Mesenchymal stem cell (in vitro differentiated cells and primary cell): ENCODE measurements around the gene OR4D2.
"Not testable (repeated sequence)": the region's sequence is repeated elsewhere in the genome, so short reads cannot be mapped to it uniquely, and the experiment has no call there.

Source experiments
- DNase-seq: peaks from one replicate; pipeline ENCODE4 v3.0.0-alpha.2; 2013
- H2AFZ ChIP-seq: one replicate; pipeline ENCODE4 v1.6.1; 2013; ENCODE audit warnings: low read depth, mild to moderate bottlenecking, control low read depth, inconsistent platforms, low read length, moderate library complexity
- H2AK5ac ChIP-seq: 2 replicates; pipeline ENCODE4 v1.6.1; 2013; ENCODE audit warnings: low read length, moderate library complexity, mild to moderate bottlenecking, inconsistent platforms; ENCODE audit not compliant: severe bottlenecking
- H2BK120ac ChIP-seq: one replicate; pipeline ENCODE4 v1.6.1; 2013; ENCODE audit warnings: low read depth, mild to moderate bottlenecking, inconsistent platforms, low read length, moderate library complexity
- H2BK12ac ChIP-seq, 2 experiments: one replicate each; pipeline ENCODE4 v1.6.1; 2013; ENCODE audit warnings: inconsistent platforms in 2 of 2, low read length in 2 of 2, mild to moderate bottlenecking in 2 of 2, moderate library complexity in 2 of 2, control low read depth in 1 of 2
- H2BK15ac ChIP-seq: one replicate; pipeline ENCODE4 v1.6.1; 2013; ENCODE audit warnings: mild to moderate bottlenecking, low read depth, inconsistent platforms; ENCODE audit not compliant: poor library complexity, severe bottlenecking
- H2BK5ac ChIP-seq: 2 replicates; pipeline ENCODE4 v1.6.1; 2013; ENCODE audit warnings: low read depth, mild to moderate bottlenecking, low read length, control low read depth, inconsistent platforms; ENCODE audit not compliant: poor library complexity, severe bottlenecking
- H3K14ac ChIP-seq, 2 experiments: one replicate each; pipeline ENCODE4 v1.6.1; 2013; ENCODE audit warnings: inconsistent platforms in 2 of 2, low read length in 2 of 2, control low read depth in 1 of 2, mild to moderate bottlenecking in 1 of 2, moderate library complexity in 1 of 2
- H3K18ac ChIP-seq, 2 experiments: one replicate each; pipeline ENCODE4 v1.6.1; 2013; ENCODE audit warnings: inconsistent platforms in 2 of 2, low read length in 2 of 2, control low read depth in 1 of 2, low read depth in 1 of 2, mild to moderate bottlenecking in 1 of 2
- H3K23ac ChIP-seq, 2 experiments: one replicate each; pipeline ENCODE4 v1.6.1; 2013; ENCODE audit warnings: inconsistent platforms in 2 of 2, low read length in 2 of 2, mild to moderate bottlenecking in 2 of 2, moderate library complexity in 2 of 2, control low read depth in 1 of 2
- H3K27ac ChIP-seq: 2 replicates; pipeline ENCODE4 v1.5.1; 2013; ENCODE audit warnings: mild to moderate bottlenecking, moderate library complexity, low read length, control low read depth, inconsistent platforms; ENCODE audit not compliant: poor library complexity, severe bottlenecking
- H3K27me3 ChIP-seq, 2 experiments: 2 replicates each; pipeline versions ENCODE4 v1.6.1 to v1.7.0; 2013; ENCODE audit warnings: low read length in 2 of 2, mild to moderate bottlenecking in 2 of 2, moderate library complexity in 2 of 2, control low read depth in 1 of 2, inconsistent platforms in 1 of 2; ENCODE audit not compliant: control insufficient read depth in 1 of 2, insufficient read depth in 1 of 2
- H3K36me3 ChIP-seq, 2 experiments: 2 replicates each; pipeline versions ENCODE4 v1.6.1 to v1.7.0; 2013; ENCODE audit warnings: low read length in 2 of 2, control low read depth in 1 of 2, inconsistent platforms in 1 of 2, low read depth in 1 of 2, mild to moderate bottlenecking in 1 of 2; ENCODE audit not compliant: insufficient read depth in 2 of 2, control insufficient read depth in 1 of 2
- H3K4ac ChIP-seq, 2 experiments: one replicate each; pipeline ENCODE4 v1.6.1; 2013; ENCODE audit warnings: inconsistent platforms in 2 of 2, low read length in 2 of 2, mild to moderate bottlenecking in 2 of 2, moderate library complexity in 2 of 2, control low read depth in 1 of 2, low read depth in 1 of 2
- H3K4me1 ChIP-seq: 2 replicates; pipeline ENCODE4 v1.6.1; 2013; ENCODE audit warnings: low read depth, low read length, control low read depth; ENCODE audit not compliant: control insufficient read depth, insufficient read depth
- H3K4me2 ChIP-seq: 2 replicates; pipeline ENCODE4 v1.6.1; 2013; ENCODE audit warnings: low read length, mild to moderate bottlenecking, inconsistent platforms; ENCODE audit not compliant: poor library complexity, severe bottlenecking
- H3K4me3 ChIP-seq, 2 experiments: 2 replicates each; pipeline versions ENCODE4 v1.5.1 to v1.7.0; 2013; ENCODE audit warnings: low read length in 2 of 2, mild to moderate bottlenecking in 2 of 2, control low read depth in 1 of 2, low read depth in 1 of 2; ENCODE audit not compliant: insufficient read depth in 1 of 2
- H3K79me1 ChIP-seq: replicated peaks from 2 replicates; pipeline ENCODE4 v1.6.1; 2013; ENCODE audit warnings: mild to moderate bottlenecking, control low read depth, low read length, inconsistent platforms; ENCODE audit not compliant: poor library complexity, severe bottlenecking
- H3K9ac ChIP-seq: 2 replicates; pipeline ENCODE4 v1.7.0; 2013; ENCODE audit warnings: mild to moderate bottlenecking, low read length, moderate library complexity
- H3K9me3 ChIP-seq: 2 replicates; pipeline ENCODE4 v1.7.0; 2013; ENCODE audit warnings: mild to moderate bottlenecking, low read length; ENCODE audit not compliant: control insufficient read depth
- H4K8ac ChIP-seq: one replicate; pipeline ENCODE4 v1.6.1; 2013; ENCODE audit warnings: inconsistent platforms, mild to moderate bottlenecking, low read length, moderate library complexity
- H4K91ac ChIP-seq: one replicate; pipeline ENCODE4 v1.6.1; 2013; ENCODE audit warnings: mild to moderate bottlenecking, low read length, inconsistent platforms
- WGBS: methylation state at CpG from one replicate; pipeline ENCODE4 v1.1.7; 2013; ENCODE audit warnings: mixed read lengths; 5-methylcytosine and 5-hydroxymethylcytosine counted together

The OR4D2 gene

GRCh38 chr17:58121925-58122324 is 44.9 kb upstream of the OR4D2 start:
- Histone ChIP-seq H2AK5ac (no peak overlapping the region), H2BK15ac (no peak overlapping the region)
- 64% methylated on average over 5 of the region's 5 CpGs for WGBS

GRCh38 chr17:58127846-58128245 is 38.9 kb upstream of the OR4D2 start:
- Histone ChIP-seq H3K9me3 (no peaks in the 10 kb centered on the region), H3K79me1 (no peaks in the 10 kb centered on the region), H3K4ac (no peak overlapping the region), H2BK12ac (no peak overlapping the region), H3K27ac (no peak overlapping the region), H2AK5ac (no peak overlapping the region), H4K91ac (no peak overlapping the region), H3K4me2 (no peak overlapping the region), H3K4me3 (no peak overlapping the region), H3K27me3 (peaks cover 10 to 26% of the 10 kb centered on the region in 2 experiments), H4K8ac (no peak overlapping the region), H2BK15ac (no peak overlapping the region), H3K23ac (no peak overlapping the region), H2AFZ (no peak overlapping the region), H3K9ac (no peak overlapping the region), H2BK5ac (no peak overlapping the region), H3K14ac (no peak overlapping the region), H3K4me1 (no peaks in the 10 kb centered on the region), H3K18ac (no peak overlapping the region), H2BK120ac (no peak overlapping the region), H3K36me3 (no peaks in the 10 kb centered on the region)
- no peak for DNase-seq
- 48% methylated on average over 1 of the region's 1 CpG for WGBS

More at GRCh38 chr17:58121925-58122324, 44.9 kb upstream of the OR4D2 start:
- Histone ChIP-seq H2BK5ac (no peak overlapping the region), H2AFZ (no peak overlapping the region), H3K4me3 (no peak overlapping the region), H3K4me2 (no peak overlapping the region), H3K14ac (no peak overlapping the region), H2BK12ac (no peak overlapping the region), H3K36me3 (no peaks in the 10 kb centered on the region), H3K27me3 (peaks cover 9 to 30% of the 10 kb centered on the region in 2 experiments), H3K9ac (no peak overlapping the region), H3K18ac (no peak overlapping the region), H4K91ac (no peak overlapping the region), H3K4ac (no peak overlapping the region), H3K4me1 (no peaks in the 10 kb centered on the region), H3K79me1 (no peaks in the 10 kb centered on the region), H2BK120ac (no peak overlapping the region), H4K8ac (no peak overlapping the region), H3K9me3 (no peaks in the 10 kb centered on the region), H3K23ac (no peak overlapping the region), H3K27ac (no peak overlapping the region)
- DNase-seq, result peak; percentile 20

GRCh38 chr17:58132697-58133096 is 34.1 kb upstream of the OR4D2 start:
- H3K27me3 ChIP-seq, result peaks cover 36 to 43% of the 10 kb centered on the region in 2 experiments
- WGBS, result 100% methylated on average over 1 of the region's 5 CpGs
- not testable (repeated sequence) for H3K36me3 ChIP-seq, H2AK5ac ChIP-seq, H4K8ac ChIP-seq, H2BK12ac ChIP-seq, H3K79me1 ChIP-seq, H4K91ac ChIP-seq, H3K18ac ChIP-seq, H2AFZ ChIP-seq, H2BK120ac ChIP-seq, H2BK5ac ChIP-seq, H3K9ac ChIP-seq, H3K23ac ChIP-seq, H3K4me2 ChIP-seq, H3K9me3 ChIP-seq, H2BK15ac ChIP-seq, H3K4me3 ChIP-seq, H3K27ac ChIP-seq, H3K14ac ChIP-seq, H3K4me1 ChIP-seq, DNase-seq, H3K4ac ChIP-seq

- Histone ChIP-seq H3K4me1 (no peaks in the 10 kb centered on the region), H2AFZ (no peak overlapping the region), H3K27ac (no peak overlapping the region), H3K27me3 (peaks cover 29 to 37% of the 10 kb centered on the region in 2 experiments), H3K4me3 (no peak overlapping the region), H3K9me3 (peaks cover 3% of the 10 kb centered on the region), H2BK120ac (no peak overlapping the region), H3K9ac (no peak overlapping the region), H2BK15ac (no peak overlapping the region), H2AK5ac (no peak overlapping the region), H4K8ac (no peak overlapping the region), H3K23ac (no peak overlapping the region), H3K4me2 (no peak overlapping the region), H2BK5ac (no peak overlapping the region), H3K18ac (no peak overlapping the region), H3K79me1 (no peaks in the 10 kb centered on the region), H3K36me3 (no peaks in the 10 kb centered on the region), H4K91ac (no peak overlapping the region), H3K14ac (no peak overlapping the region), H3K4ac (no peak overlapping the region), H2BK12ac (no peak overlapping the region)
- no peak for DNase-seq
- 26% methylated on average over 8 of the region's 8 CpGs for WGBS
Observed at GRCh38 chr17:58136669-58137279, 30.0 kb upstream of the OR4D2 start.
